Measurements from ENCODE around the gene TTLL5.

TTLL5 gene

GRCh38 chr14:75738192-75738591 is 77.1 kb downstream of the TTLL5 start:
- no peaks in the 10 kb centered on the region for H3K27me3 ChIP-seq (ENCODE audit: control insufficient read depth, insufficient read depth, low read length)
- H3K36me3 ChIP-seq (ENCODE audit: control insufficient read depth, insufficient read depth, low read length): peaks cover 18% of the 10 kb centered on the region
- H3K9me3 ChIP-seq (ENCODE audit: control insufficient read depth, insufficient read depth, low read depth, low read length): no peaks in the 10 kb centered on the region
- no peaks in the 10 kb centered on the region for H3K4me1 ChIP-seq (ENCODE audit: control insufficient read depth, insufficient read depth, low read length)
- no peak overlapping the region for H3K9ac ChIP-seq (ENCODE audit: low read length)
- no peak overlapping the region for H3K27ac ChIP-seq (ENCODE audit: low read depth, low read length)
- H3K4me3 ChIP-seq (ENCODE audit: low read depth, low read length): no peak overlapping the region

- H3K9me3 ChIP-seq (ENCODE audit: control insufficient read depth, insufficient read depth, low read depth, low read length): no peaks in the 10 kb centered on the region
- no peaks in the 10 kb centered on the region for H3K27me3 ChIP-seq (ENCODE audit: control insufficient read depth, insufficient read depth, low read length)
- H3K4me1 ChIP-seq (ENCODE audit: control insufficient read depth, insufficient read depth, low read length): no peaks in the 10 kb centered on the region
- no peak overlapping the region for H3K4me3 ChIP-seq (ENCODE audit: low read depth, low read length)
- H3K27ac ChIP-seq (ENCODE audit: low read depth, low read length): no peak overlapping the region
- peaks cover 36% of the 10 kb centered on the region for H3K36me3 ChIP-seq (ENCODE audit: control insufficient read depth, insufficient read depth, low read length)
- H3K9ac ChIP-seq (ENCODE audit: low read length): no peak overlapping the region
These were observed 81.8 kb downstream of the TTLL5 start for GRCh38 chr14:75742867-75743266.

GRCh38 chr14:75747899-75748298 is 86.9 kb downstream of the TTLL5 start:
- Histone ChIP-seq H3K27me3 (ENCODE audit: control insufficient read depth, insufficient read depth, low read length) (no peaks in the 10 kb centered on the region), H3K4me3 (ENCODE audit: low read depth, low read length) (no peak overlapping the region), H3K36me3 (ENCODE audit: control insufficient read depth, insufficient read depth, low read length) (peaks cover 39% of the 10 kb centered on the region), H3K9me3 (ENCODE audit: control insufficient read depth, insufficient read depth, low read depth, low read length) (no peaks in the 10 kb centered on the region), H3K27ac (ENCODE audit: low read depth, low read length) (no peak overlapping the region), H3K4me1 (ENCODE audit: control insufficient read depth, insufficient read depth, low read length) (no peaks in the 10 kb centered on the region), H3K9ac (ENCODE audit: low read length) (no peak overlapping the region)

GRCh38 chr14:75748336-75748735 is 87.3 kb downstream of the TTLL5 start:
- Histone ChIP-seq H3K4me1 (ENCODE audit: control insufficient read depth, insufficient read depth, low read length) (no peaks in the 10 kb centered on the region), H3K27ac (ENCODE audit: low read depth, low read length) (no peak overlapping the region), H3K36me3 (ENCODE audit: control insufficient read depth, insufficient read depth, low read length) (peaks cover 41% of the 10 kb centered on the region), H3K4me3 (ENCODE audit: low read depth, low read length) (no peak overlapping the region), H3K9me3 (ENCODE audit: control insufficient read depth, insufficient read depth, low read depth, low read length) (no peaks in the 10 kb centered on the region), H3K9ac (ENCODE audit: low read length) (no peak overlapping the region), H3K27me3 (ENCODE audit: control insufficient read depth, insufficient read depth, low read length) (no peaks in the 10 kb centered on the region)

GRCh38 chr14:75751296-75751695 is 90.2 kb downstream of the TTLL5 start:
- no peaks in the 10 kb centered on the region for H3K27me3 ChIP-seq (ENCODE audit: control insufficient read depth, insufficient read depth, low read length)
- H3K9ac ChIP-seq (ENCODE audit: low read length): no peak overlapping the region
- H3K4me1 ChIP-seq (ENCODE audit: control insufficient read depth, insufficient read depth, low read length): no peaks in the 10 kb centered on the region
- no peak overlapping the region for H3K4me3 ChIP-seq (ENCODE audit: low read depth, low read length)
- no peak overlapping the region for H3K27ac ChIP-seq (ENCODE audit: low read depth, low read length)
- peaks cover 18% of the 10 kb centered on the region for H3K36me3 ChIP-seq (ENCODE audit: control insufficient read depth, insufficient read depth, low read length)
- H3K9me3 ChIP-seq (ENCODE audit: control insufficient read depth, insufficient read depth, low read depth, low read length): no peaks in the 10 kb centered on the region

GRCh38 chr14:75752086-75752485 is 91.0 kb downstream of the TTLL5 start:
- H3K27ac ChIP-seq (ENCODE audit: low read depth, low read length): no peak overlapping the region
- H3K9ac ChIP-seq (ENCODE audit: low read length): no peak overlapping the region
- H3K27me3 ChIP-seq (ENCODE audit: control insufficient read depth, insufficient read depth, low read length): no peaks in the 10 kb centered on the region

GRCh38 chr14:75752907-75753594 is 92.0 kb downstream of the TTLL5 start:
- H3K9ac ChIP-seq (ENCODE audit: low read length): no peak overlapping the region
- no peaks in the 10 kb centered on the region for H3K4me1 ChIP-seq (ENCODE audit: control insufficient read depth, insufficient read depth, low read length)
- no peaks in the 10 kb centered on the region for H3K9me3 ChIP-seq (ENCODE audit: control insufficient read depth, insufficient read depth, low read depth, low read length)
- no peak overlapping the region for H3K27ac ChIP-seq (ENCODE audit: low read depth, low read length)
- H3K36me3 ChIP-seq (ENCODE audit: control insufficient read depth, insufficient read depth, low read length): peaks cover 14% of the 10 kb centered on the region; the same call in 1 of the 2 replicates
- H3K4me3 ChIP-seq (ENCODE audit: low read depth, low read length): no peak overlapping the region
- H3K27me3 ChIP-seq (ENCODE audit: control insufficient read depth, insufficient read depth, low read length): no peaks in the 10 kb centered on the region

More at GRCh38 chr14:75752086-75752485, 91.0 kb downstream of the TTLL5 start:
- Histone ChIP-seq H3K4me3 (ENCODE audit: low read depth, low read length) (no peak overlapping the region), H3K36me3 (ENCODE audit: control insufficient read depth, insufficient read depth, low read length) (peaks cover 14% of the 10 kb centered on the region), H3K9me3 (ENCODE audit: control insufficient read depth, insufficient read depth, low read depth, low read length) (no peaks in the 10 kb centered on the region), H3K4me1 (ENCODE audit: control insufficient read depth, insufficient read depth, low read length) (no peaks in the 10 kb centered on the region)

- Histone ChIP-seq H3K27me3 (ENCODE audit: control insufficient read depth, insufficient read depth, low read length) (no peaks in the 10 kb centered on the region), H3K36me3 (ENCODE audit: control insufficient read depth, insufficient read depth, low read length) (peaks cover 14% of the 10 kb centered on the region; the same call in 1 of the 2 replicates), H3K4me1 (ENCODE audit: control insufficient read depth, insufficient read depth, low read length) (no peaks in the 10 kb centered on the region), H3K27ac (ENCODE audit: low read depth, low read length) (no peak overlapping the region), H3K4me3 (ENCODE audit: low read depth, low read length) (no peak overlapping the region), H3K9ac (ENCODE audit: low read length) (no peak overlapping the region), H3K9me3 (ENCODE audit: control insufficient read depth, insufficient read depth, low read depth, low read length) (no peaks in the 10 kb centered on the region)
These were observed 92.7 kb downstream of the TTLL5 start for GRCh38 chr14:75753696-75754095.

GRCh38 chr14:75757644-75758402 is 96.8 kb downstream of the TTLL5 start:
- no peaks in the 10 kb centered on the region for H3K27me3 ChIP-seq (ENCODE audit: control insufficient read depth, insufficient read depth, low read length)
- H3K4me1 ChIP-seq (ENCODE audit: control insufficient read depth, insufficient read depth, low read length): no peaks in the 10 kb centered on the region
- no peak overlapping the region for H3K27ac ChIP-seq (ENCODE audit: low read depth, low read length)
- no peak overlapping the region for H3K9ac ChIP-seq (ENCODE audit: low read length)
- H3K4me3 ChIP-seq (ENCODE audit: low read depth, low read length): no peak overlapping the region
- H3K36me3 ChIP-seq (ENCODE audit: control insufficient read depth, insufficient read depth, low read length): peaks cover 15% of the 10 kb centered on the region; the same call in 1 of the 2 replicates
- no peaks in the 10 kb centered on the region for H3K9me3 ChIP-seq (ENCODE audit: control insufficient read depth, insufficient read depth, low read depth, low read length)

GRCh38 chr14:75764020-75764419 is 103.0 kb downstream of the TTLL5 start:
- no peak overlapping the region for H3K9ac ChIP-seq (ENCODE audit: low read length)
- no peak overlapping the region for H3K4me3 ChIP-seq (ENCODE audit: low read depth, low read length)
- no peaks in the 10 kb centered on the region for H3K9me3 ChIP-seq (ENCODE audit: control insufficient read depth, insufficient read depth, low read depth, low read length)
- no peaks in the 10 kb centered on the region for H3K4me1 ChIP-seq (ENCODE audit: control insufficient read depth, insufficient read depth, low read length)
- H3K27ac ChIP-seq (ENCODE audit: low read depth, low read length): no peak overlapping the region
- no peaks in the 10 kb centered on the region for H3K27me3 ChIP-seq (ENCODE audit: control insufficient read depth, insufficient read depth, low read length)
- peaks cover 17% of the 10 kb centered on the region for H3K36me3 ChIP-seq (ENCODE audit: control insufficient read depth, insufficient read depth, low read length)

- H3K9ac ChIP-seq (ENCODE audit: low read length): no peak overlapping the region
These were observed 108.1 kb downstream of the TTLL5 start for GRCh38 chr14:75769047-75769685.

More at GRCh38 chr14:75769047-75769685, 108.1 kb downstream of the TTLL5 start:
- H3K9me3 ChIP-seq (ENCODE audit: control insufficient read depth, insufficient read depth, low read depth, low read length): no peaks in the 10 kb centered on the region
- H3K27me3 ChIP-seq (ENCODE audit: control insufficient read depth, insufficient read depth, low read length): no peaks in the 10 kb centered on the region
- H3K27ac ChIP-seq (ENCODE audit: low read depth, low read length): no peak overlapping the region
- no peaks in the 10 kb centered on the region for H3K4me1 ChIP-seq (ENCODE audit: control insufficient read depth, insufficient read depth, low read length)
- H3K36me3 ChIP-seq (ENCODE audit: control insufficient read depth, insufficient read depth, low read length): peaks cover 26% of the 10 kb centered on the region
- H3K4me3 ChIP-seq (ENCODE audit: low read depth, low read length): no peak overlapping the region
